ENCODE results near the gene USP9X.

USP9X gene

DNA sequence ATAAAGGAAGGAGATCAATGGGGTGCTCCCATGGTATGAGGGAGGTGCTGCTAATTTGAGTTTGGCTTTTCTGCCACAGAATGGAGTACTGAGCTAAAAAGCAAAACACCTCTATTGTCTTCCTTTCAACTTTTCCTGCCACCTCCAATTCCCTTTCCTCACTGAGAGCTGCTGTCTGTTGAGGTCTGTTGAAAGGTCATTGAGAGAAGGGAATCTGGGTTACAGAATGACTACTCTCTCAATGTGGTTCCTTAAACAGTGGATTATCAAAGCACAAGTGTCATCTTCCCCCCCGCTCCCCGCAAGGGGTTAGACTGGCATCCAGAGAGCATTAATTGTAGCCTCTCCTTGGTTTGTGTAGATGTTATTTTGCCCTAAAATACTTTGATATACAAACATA, 10.7 kb downstream of the USP9X start:
- Histone ChIP-seq H3K27me3 (ENCODE audit: low read length) (no peaks in the 10 kb centered on the region), H3K79me2 (ENCODE audit: insufficient read depth, low read length) (peaks cover 99% of the 10 kb centered on the region), H3K27ac (ENCODE audit: low read depth, low read length) (no peak overlapping the region), H3K9me3 (ENCODE audit: insufficient read depth, low read length) (no peaks in the 10 kb centered on the region), H3K4me2 (ENCODE audit: low read depth, low read length, poor library complexity, severe bottlenecking) (no peak overlapping the region), H3K36me3 (ENCODE audit: low read length) (no peaks in the 10 kb centered on the region), H2AFZ (ENCODE audit: low read depth, low read length, severe bottlenecking) (no peak overlapping the region), H3F3A (ENCODE audit: insufficient read depth) (no peaks in the 10 kb centered on the region), H3K9me2 (replicated peaks; ENCODE audit: insufficient read depth, low read length) (no peaks in the 10 kb centered on the region), H3K4me3 (ENCODE audit: insufficient read depth, low read length, poor library complexity, severe bottlenecking) (no peak overlapping the region), H4K20me1 (ENCODE audit: low read depth, low read length) (0 out of 2 replicates have a peak, but pooled peaks cover 14% of the 10 kb centered on the region), H3K9ac (ENCODE audit: low read length) (no peak overlapping the region)
- TF ChIP-seq, protein P1, sequence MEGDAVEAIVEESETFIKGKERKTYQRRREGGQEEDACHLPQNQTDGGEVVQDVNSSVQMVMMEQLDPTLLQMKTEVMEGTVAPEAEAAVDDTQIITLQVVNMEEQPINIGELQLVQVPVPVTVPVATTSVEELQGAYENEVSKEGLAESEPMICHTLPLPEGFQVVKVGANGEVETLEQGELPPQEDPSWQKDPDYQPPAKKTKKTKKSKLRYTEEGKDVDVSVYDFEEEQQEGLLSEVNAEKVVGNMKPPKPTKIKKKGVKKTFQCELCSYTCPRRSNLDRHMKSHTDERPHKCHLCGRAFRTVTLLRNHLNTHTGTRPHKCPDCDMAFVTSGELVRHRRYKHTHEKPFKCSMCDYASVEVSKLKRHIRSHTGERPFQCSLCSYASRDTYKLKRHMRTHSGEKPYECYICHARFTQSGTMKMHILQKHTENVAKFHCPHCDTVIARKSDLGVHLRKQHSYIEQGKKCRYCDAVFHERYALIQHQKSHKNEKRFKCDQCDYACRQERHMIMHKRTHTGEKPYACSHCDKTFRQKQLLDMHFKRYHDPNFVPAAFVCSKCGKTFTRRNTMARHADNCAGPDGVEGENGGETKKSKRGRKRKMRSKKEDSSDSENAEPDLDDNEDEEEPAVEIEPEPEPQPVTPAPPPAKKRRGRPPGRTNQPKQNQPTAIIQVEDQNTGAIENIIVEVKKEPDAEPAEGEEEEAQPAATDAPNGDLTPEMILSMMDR (IDR thresholded peaks at IDR 0.05; ENCODE audit: insufficient read depth, low read length, poor library complexity, severe bottlenecking), result no peak

DNA sequence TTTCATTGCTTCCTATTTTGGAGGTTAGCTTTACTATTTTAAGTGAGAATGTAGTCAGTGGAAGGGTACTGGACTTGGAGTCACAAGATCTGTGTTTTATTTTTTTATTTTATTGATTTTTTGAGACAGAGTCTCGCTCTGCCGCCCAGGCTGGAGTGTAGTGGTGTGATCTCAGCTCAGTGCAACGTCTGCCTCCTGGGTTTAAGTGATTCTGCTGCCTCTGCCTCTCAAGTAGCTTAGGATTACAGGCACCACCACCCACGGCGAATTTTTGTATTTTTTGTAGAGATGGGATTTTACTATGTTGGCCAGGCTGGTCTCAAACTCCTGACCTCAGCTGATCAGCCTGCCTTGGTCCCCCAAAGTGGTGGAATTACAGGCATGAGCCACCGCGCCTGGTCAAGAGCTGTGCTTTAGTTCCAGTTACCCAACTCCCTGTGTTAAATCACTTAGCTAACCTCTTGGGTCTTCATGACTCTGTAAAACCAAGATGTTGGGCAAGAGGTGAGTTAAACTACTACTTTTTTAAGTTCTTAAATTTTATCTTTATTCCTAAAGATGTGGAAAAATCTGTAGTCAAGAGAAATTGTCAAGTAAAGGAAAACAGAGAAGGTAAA, 11.2 kb downstream of the USP9X start:
- Histone ChIP-seq H3K9me2 (replicated peaks; ENCODE audit: insufficient read depth, low read length) (no peaks in the 10 kb centered on the region), H3K4me3 (ENCODE audit: insufficient read depth, low read length, poor library complexity, severe bottlenecking) (no peak overlapping the region), H3K9me3 (ENCODE audit: insufficient read depth, low read length) (no peaks in the 10 kb centered on the region), H3K9ac (ENCODE audit: low read length) (no peak overlapping the region), H3K36me3 (ENCODE audit: low read length) (no peaks in the 10 kb centered on the region), H3K27ac (ENCODE audit: low read depth, low read length) (no peak overlapping the region), H3K79me2 (ENCODE audit: insufficient read depth, low read length) (peaks cover 99% of the 10 kb centered on the region), H2AFZ (ENCODE audit: low read depth, low read length, severe bottlenecking) (no peak overlapping the region), H3K27me3 (ENCODE audit: low read length) (no peaks in the 10 kb centered on the region), H3F3A (ENCODE audit: insufficient read depth) (no peaks in the 10 kb centered on the region), H3K4me2 (ENCODE audit: low read depth, low read length, poor library complexity, severe bottlenecking) (no peak overlapping the region), H4K20me1 (ENCODE audit: low read depth, low read length) (0 out of 2 replicates have a peak, but pooled peaks cover 12% of the 10 kb centered on the region)
- TF ChIP-seq, protein P1 (IDR thresholded peaks at IDR 0.05; ENCODE audit: insufficient read depth, low read length, poor library complexity, severe bottlenecking), result no peak
- TF ChIP-seq EZH2phosphoT487 (conservative IDR thresholded peaks at IDR 0.05; ENCODE audit: low read length), result no peak

DNA sequence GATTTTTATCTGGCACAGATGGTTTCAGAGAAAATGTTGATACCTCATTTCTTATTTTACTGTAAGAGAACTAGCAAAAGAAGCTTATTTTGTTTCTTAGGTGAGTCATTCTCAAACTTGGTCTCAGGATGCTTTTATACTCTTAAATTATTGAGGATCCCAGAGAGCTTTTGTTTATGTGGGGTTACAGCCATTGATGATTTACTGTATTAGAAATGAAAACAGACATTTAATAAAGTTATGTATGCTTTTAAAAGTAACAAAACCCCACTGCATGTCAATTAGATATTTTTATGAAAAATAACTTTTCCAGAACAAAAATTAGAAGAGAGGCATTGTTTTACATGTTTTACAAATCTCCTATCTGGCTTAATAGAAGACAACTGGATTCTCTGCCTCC, 12.1 kb downstream of the USP9X start:
- no peaks in the 10 kb centered on the region for H3K27me3 ChIP-seq (ENCODE audit: low read length)
- no peak overlapping the region for H3K9ac ChIP-seq (ENCODE audit: low read length)
- H3K4me2 ChIP-seq (ENCODE audit: low read depth, low read length, poor library complexity, severe bottlenecking), result no peak overlapping the region
- H3K9me3 ChIP-seq (ENCODE audit: insufficient read depth, low read length), result no peaks in the 10 kb centered on the region
- TF ChIP-seq EZH2phosphoT487 (conservative IDR thresholded peaks at IDR 0.05; ENCODE audit: low read length), result no peak
- TF ChIP-seq, protein P1 (IDR thresholded peaks at IDR 0.05; ENCODE audit: insufficient read depth, low read length, poor library complexity, severe bottlenecking), result no peak
- H3K9me2 ChIP-seq (replicated peaks; ENCODE audit: insufficient read depth, low read length), result no peaks in the 10 kb centered on the region
- no peak overlapping the region for H3K4me3 ChIP-seq (ENCODE audit: insufficient read depth, low read length, poor library complexity, severe bottlenecking)
- H3K79me2 ChIP-seq (ENCODE audit: insufficient read depth, low read length), result peaks cover 99% of the 10 kb centered on the region
- H3F3A ChIP-seq (ENCODE audit: insufficient read depth), result no peaks in the 10 kb centered on the region
- no peaks in the 10 kb centered on the region for H3K36me3 ChIP-seq (ENCODE audit: low read length)
- no peak overlapping the region for H3K27ac ChIP-seq (ENCODE audit: low read depth, low read length)
- 0 out of 2 replicates have a peak, but pooled peaks cover 4% of the 10 kb centered on the region for H4K20me1 ChIP-seq (ENCODE audit: low read depth, low read length)
- no peak overlapping the region for H2AFZ ChIP-seq (ENCODE audit: low read depth, low read length, severe bottlenecking)
